ENCODE data around the gene BAIAP2L1.

DNA sequence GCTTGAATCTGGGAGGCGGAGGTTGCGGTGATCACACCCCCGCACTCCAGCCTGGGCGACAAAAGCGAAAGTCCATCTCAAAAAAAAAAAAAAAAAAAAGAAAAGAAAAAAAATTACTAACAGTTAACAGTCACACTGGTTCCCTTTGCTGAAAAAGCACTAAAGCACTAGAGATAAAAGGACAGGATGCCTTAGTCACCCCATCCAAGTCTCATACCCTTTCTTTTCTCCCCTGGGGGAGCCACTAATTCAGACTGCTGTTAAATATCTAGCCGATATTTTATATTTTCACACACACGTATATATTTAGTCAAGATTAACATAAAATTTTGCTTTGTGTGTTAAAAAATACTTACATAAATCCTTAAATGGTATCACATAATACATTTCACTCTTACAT lies 25.2 kb downstream of the BAIAP2L1 start:
- TF ChIP-seq, protein P1, sequence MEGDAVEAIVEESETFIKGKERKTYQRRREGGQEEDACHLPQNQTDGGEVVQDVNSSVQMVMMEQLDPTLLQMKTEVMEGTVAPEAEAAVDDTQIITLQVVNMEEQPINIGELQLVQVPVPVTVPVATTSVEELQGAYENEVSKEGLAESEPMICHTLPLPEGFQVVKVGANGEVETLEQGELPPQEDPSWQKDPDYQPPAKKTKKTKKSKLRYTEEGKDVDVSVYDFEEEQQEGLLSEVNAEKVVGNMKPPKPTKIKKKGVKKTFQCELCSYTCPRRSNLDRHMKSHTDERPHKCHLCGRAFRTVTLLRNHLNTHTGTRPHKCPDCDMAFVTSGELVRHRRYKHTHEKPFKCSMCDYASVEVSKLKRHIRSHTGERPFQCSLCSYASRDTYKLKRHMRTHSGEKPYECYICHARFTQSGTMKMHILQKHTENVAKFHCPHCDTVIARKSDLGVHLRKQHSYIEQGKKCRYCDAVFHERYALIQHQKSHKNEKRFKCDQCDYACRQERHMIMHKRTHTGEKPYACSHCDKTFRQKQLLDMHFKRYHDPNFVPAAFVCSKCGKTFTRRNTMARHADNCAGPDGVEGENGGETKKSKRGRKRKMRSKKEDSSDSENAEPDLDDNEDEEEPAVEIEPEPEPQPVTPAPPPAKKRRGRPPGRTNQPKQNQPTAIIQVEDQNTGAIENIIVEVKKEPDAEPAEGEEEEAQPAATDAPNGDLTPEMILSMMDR (IDR thresholded peaks at IDR 0.05; ENCODE audit: low read length): no peak
- TF ChIP-seq EZH2 (optimal IDR thresholded peaks at IDR 0.05; ENCODE audit: low read depth, low read length): no peak
